Mesendoderm (in vitro differentiated cells): ENCODE measurements around the gene PTH1R.

Experiments
- DNase-seq: peaks from one replicate; pipeline ENCODE4 v3.0.0; 2013
- H2AK5ac ChIP-seq: 2 replicates; pipeline ENCODE4 v1.6.1; 2013; ENCODE audit warnings: low read length, inconsistent platforms
- H2BK120ac ChIP-seq: 2 replicates; pipeline ENCODE4 v1.6.1; 2013; ENCODE audit warnings: low read depth, mild to moderate bottlenecking, low read length, moderate library complexity, mixed read lengths
- H2BK15ac ChIP-seq: replicated peaks from 2 replicates; pipeline ENCODE4 v1.6.1; 2013; ENCODE audit warnings: low read depth, mild to moderate bottlenecking, moderate library complexity
- H2BK5ac ChIP-seq: 2 replicates; pipeline ENCODE4 v1.6.1; 2013; ENCODE audit warnings: low read length, inconsistent platforms
- H3K18ac ChIP-seq: 2 replicates; pipeline ENCODE4 v1.6.1; 2013; ENCODE audit warnings: mild to moderate bottlenecking, low read length, mixed read lengths
- H3K23ac ChIP-seq: one replicate; pipeline ENCODE4 v1.6.1; 2013; ENCODE audit warnings: low read length
- H3K27ac ChIP-seq: 2 replicates; pipeline ENCODE4 v1.5.1; 2013; ENCODE audit warnings: low read depth, mild to moderate bottlenecking, inconsistent platforms, low read length, moderate library complexity
- H3K27me3 ChIP-seq: 2 replicates; pipeline ENCODE4 v1.6.1; 2013; ENCODE audit warnings: low read length, control low read depth, mild to moderate bottlenecking, inconsistent platforms; ENCODE audit not compliant: insufficient read depth, poor library complexity
- H3K36me3 ChIP-seq: 2 replicates; pipeline ENCODE4 v1.6.1; 2013; ENCODE audit warnings: low read length, inconsistent platforms; ENCODE audit not compliant: control insufficient read depth, insufficient read depth
- H3K4ac ChIP-seq: one replicate; pipeline ENCODE4 v1.6.1; 2013; ENCODE audit warnings: low read depth, mild to moderate bottlenecking, low read length, moderate library complexity
- H3K4me1 ChIP-seq: 2 replicates; pipeline ENCODE4 v1.6.1; 2013; ENCODE audit warnings: low read depth, low read length, inconsistent platforms; ENCODE audit not compliant: control insufficient read depth
- H3K4me2 ChIP-seq: 2 replicates; pipeline ENCODE4 v1.6.1; 2013; ENCODE audit warnings: low read length
- H3K4me3 ChIP-seq: 2 replicates; pipeline ENCODE4 v1.5.1; 2013; ENCODE audit warnings: mild to moderate bottlenecking, low read length
- H3K56ac ChIP-seq: one replicate; pipeline ENCODE4 v1.6.1; 2013; ENCODE audit warnings: low read length
- H3K79me1 ChIP-seq: 2 replicates; pipeline ENCODE4 v1.6.1; 2013; ENCODE audit warnings: low read length, inconsistent platforms
- H3K79me2 ChIP-seq: 2 replicates; pipeline ENCODE4 v1.6.1; 2013; ENCODE audit warnings: mild to moderate bottlenecking, low read length; ENCODE audit not compliant: control insufficient read depth, insufficient read depth
- H3K9ac ChIP-seq: 2 replicates; pipeline ENCODE4 v1.6.1; 2013; ENCODE audit warnings: low read length, inconsistent platforms
- H4K5ac ChIP-seq: one replicate; pipeline ENCODE4 v1.6.1; 2013; ENCODE audit warnings: low read length
- H4K8ac ChIP-seq: one replicate; pipeline ENCODE4 v1.6.1; 2013; ENCODE audit warnings: low read depth, mild to moderate bottlenecking, control low read depth, low read length, moderate library complexity
- WGBS: extraction: QIAGEN DNeasy Blood & Tissue Kit; methylation state at CpG from one replicate; pipeline ENCODE4 v1.1.7; 2013; ENCODE audit warnings: low lambda C conversion rate, missing lambda C conversion rate; ENCODE audit not compliant: insufficient coverage; ENCODE audit errors: extremely low coverage; 5-methylcytosine and 5-hydroxymethylcytosine counted together

PTH1R gene

GRCh38 chr3:46856576-46857471 is 20.7 kb upstream of the PTH1R start:
- H2BK5ac ChIP-seq = no peak overlapping the region
- no peak overlapping the region for H2BK15ac ChIP-seq
- H3K4ac ChIP-seq = no peak overlapping the region
- H2BK120ac ChIP-seq = no peak overlapping the region
- H3K79me2 ChIP-seq = no peaks in the 10 kb centered on the region
- no peak overlapping the region for H3K4me3 ChIP-seq
- H3K18ac ChIP-seq = no peak overlapping the region
- no peak overlapping the region for H3K56ac ChIP-seq
- H3K23ac ChIP-seq = no peak overlapping the region
- no peaks in the 10 kb centered on the region for H3K79me1 ChIP-seq
- no peak overlapping the region for H3K27ac ChIP-seq
- no CpG with 5 or more reads among the region's 17 CpGs for WGBS
- no peak overlapping the region for H3K9ac ChIP-seq
- H3K36me3 ChIP-seq = no peaks in the 10 kb centered on the region
- no peak for DNase-seq
- no peak overlapping the region for H2AK5ac ChIP-seq
- H4K8ac ChIP-seq = no peak overlapping the region
- no peaks in the 10 kb centered on the region for H3K4me1 ChIP-seq
- H3K4me2 ChIP-seq = no peak overlapping the region
- no peak overlapping the region for H4K5ac ChIP-seq
- H3K27me3 ChIP-seq = no peaks in the 10 kb centered on the region

GRCh38 chr3:46857485-46858341 is 19.8 kb upstream of the PTH1R start:
- Histone ChIP-seq H3K56ac (no peak overlapping the region), H3K4ac (no peak overlapping the region), H3K27ac (no peak overlapping the region), H2BK120ac (no peak overlapping the region), H3K27me3 (no peaks in the 10 kb centered on the region), H3K9ac (no peak overlapping the region), H3K79me2 (no peaks in the 10 kb centered on the region), H4K8ac (no peak overlapping the region), H3K79me1 (no peaks in the 10 kb centered on the region), H4K5ac (no peak overlapping the region), H2BK15ac (no peak overlapping the region), H3K36me3 (no peaks in the 10 kb centered on the region), H2BK5ac (no peak overlapping the region), H3K4me3 (no peak overlapping the region), H3K23ac (no peak overlapping the region), H2AK5ac (no peak overlapping the region), H3K4me1 (no peaks in the 10 kb centered on the region), H3K4me2 (no peak overlapping the region), H3K18ac (no peak overlapping the region)
- DNase-seq = no peak
- 100% methylated on average over 1 of the region's 10 CpGs for WGBS

GRCh38 chr3:46858456-46858855 is 19.1 kb upstream of the PTH1R start:
- H3K79me2 ChIP-seq = no peaks in the 10 kb centered on the region
- no peak overlapping the region for H3K18ac ChIP-seq
- H2BK5ac ChIP-seq = no peak overlapping the region
- H4K5ac ChIP-seq = no peak overlapping the region
- H2BK120ac ChIP-seq = no peak overlapping the region
- DNase-seq = no peak
- no peak overlapping the region for H3K9ac ChIP-seq
- no CpG with 5 or more reads among the region's 6 CpGs for WGBS
- H3K4ac ChIP-seq = no peak overlapping the region
- H3K27ac ChIP-seq = no peak overlapping the region
- no peaks in the 10 kb centered on the region for H3K36me3 ChIP-seq
- H2BK15ac ChIP-seq = no peak overlapping the region
- no peaks in the 10 kb centered on the region for H3K27me3 ChIP-seq
- H3K23ac ChIP-seq = no peak overlapping the region
- no peaks in the 10 kb centered on the region for H3K4me1 ChIP-seq
- H3K79me1 ChIP-seq = no peaks in the 10 kb centered on the region
- H3K4me2 ChIP-seq = no peak overlapping the region
- H3K4me3 ChIP-seq = no peak overlapping the region
- no peak overlapping the region for H4K8ac ChIP-seq
- H3K56ac ChIP-seq = no peak overlapping the region
- no peak overlapping the region for H2AK5ac ChIP-seq

GRCh38 chr3:46859001-46859710 is 18.4 kb upstream of the PTH1R start:
- no peak overlapping the region for H2BK15ac ChIP-seq
- H3K4ac ChIP-seq = no peak overlapping the region
- peak overlapping the region; percentile 18 for H3K56ac ChIP-seq
- no peaks in the 10 kb centered on the region for H3K79me2 ChIP-seq
- no peak overlapping the region for H2BK120ac ChIP-seq
- no peak overlapping the region for H2BK5ac ChIP-seq
- no peak overlapping the region for H4K8ac ChIP-seq
- H3K79me1 ChIP-seq = no peaks in the 10 kb centered on the region
- H4K5ac ChIP-seq = no peak overlapping the region
- DNase-seq = no peak
- no peak overlapping the region for H3K23ac ChIP-seq
- H3K4me2 ChIP-seq = no peak overlapping the region
- no peaks in the 10 kb centered on the region for H3K36me3 ChIP-seq
- H3K27me3 ChIP-seq = no peaks in the 10 kb centered on the region
- no peak overlapping the region for H3K18ac ChIP-seq
- no peak overlapping the region for H3K9ac ChIP-seq
- no peak overlapping the region for H2AK5ac ChIP-seq
- H3K4me3 ChIP-seq = no peak overlapping the region
- H3K27ac ChIP-seq = no peak overlapping the region
- H3K4me1 ChIP-seq = no peaks in the 10 kb centered on the region
- no CpG with 5 or more reads among the region's 11 CpGs for WGBS

- Histone ChIP-seq H3K27ac (no peak overlapping the region), H3K4ac (no peak overlapping the region), H3K18ac (no peak overlapping the region), H3K4me2 (no peak overlapping the region), H3K36me3 (no peaks in the 10 kb centered on the region), H3K4me3 (no peak overlapping the region), H2BK120ac (no peak overlapping the region), H2AK5ac (no peak overlapping the region), H4K5ac (no peak overlapping the region), H3K27me3 (no peaks in the 10 kb centered on the region), H3K79me2 (no peaks in the 10 kb centered on the region), H3K9ac (no peak overlapping the region), H3K56ac (no peak overlapping the region), H2BK15ac (no peak overlapping the region), H3K23ac (no peak overlapping the region), H3K4me1 (no peaks in the 10 kb centered on the region), H4K8ac (no peak overlapping the region), H2BK5ac (no peak overlapping the region), H3K79me1 (no peaks in the 10 kb centered on the region)
- no CpG with 5 or more reads among the region's 19 CpGs for WGBS
- peak; percentile 58 for DNase-seq
Observed at GRCh38 chr3:46860017-46860809, 17.3 kb upstream of the PTH1R start.
